UCSD-AML1 (cell line): Measurements from ENCODE around the gene TTC9B.
A peak's percentile ranks its signal among the peaks of the same experiment; 100 is the strongest.

Experiments used
- DNase-seq: peaks from one replicate; lab custom pipeline; 2025; ENCODE audit not compliant: unreplicated experiment; lab: John Stamatoyannopoulos, UW

TTC9B gene

DNA sequence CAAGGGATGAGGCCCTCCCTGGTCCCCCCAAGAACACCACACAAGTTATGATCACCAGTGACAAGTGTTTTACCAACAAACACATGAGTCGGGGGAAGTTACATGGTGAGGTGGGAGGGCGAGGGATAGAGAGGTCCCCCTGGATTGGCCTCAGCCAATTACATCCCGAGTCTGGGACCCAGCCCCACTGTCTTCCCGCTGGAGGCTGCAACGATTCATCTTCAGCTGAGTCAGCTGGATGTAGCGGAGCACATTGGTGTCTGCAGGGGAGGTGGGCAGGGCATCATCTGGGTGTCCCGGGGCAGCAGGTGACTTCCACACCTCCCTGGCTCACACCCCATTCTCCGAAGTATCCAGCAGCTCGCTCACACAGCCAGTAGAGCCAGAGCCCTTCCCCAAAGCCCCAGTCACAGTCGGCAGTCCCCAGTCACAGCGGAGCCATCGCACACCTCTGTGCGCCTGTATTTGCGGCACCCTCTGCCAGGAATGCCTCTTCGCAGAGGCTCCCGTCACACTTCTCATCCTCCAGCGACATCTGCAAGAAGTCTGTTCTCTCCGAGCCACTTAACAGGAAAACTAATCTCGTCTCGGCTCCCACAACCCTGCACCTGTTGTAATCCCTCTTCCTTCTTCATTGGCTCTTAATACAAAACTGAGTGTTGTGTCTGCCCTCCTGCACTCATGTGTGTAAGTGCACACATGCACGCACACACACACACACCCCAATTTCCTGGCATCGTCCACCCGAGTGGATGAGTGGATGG lies 2.0 kb downstream of the TTC9B start:
- DNase-seq, result no peak

DNA sequence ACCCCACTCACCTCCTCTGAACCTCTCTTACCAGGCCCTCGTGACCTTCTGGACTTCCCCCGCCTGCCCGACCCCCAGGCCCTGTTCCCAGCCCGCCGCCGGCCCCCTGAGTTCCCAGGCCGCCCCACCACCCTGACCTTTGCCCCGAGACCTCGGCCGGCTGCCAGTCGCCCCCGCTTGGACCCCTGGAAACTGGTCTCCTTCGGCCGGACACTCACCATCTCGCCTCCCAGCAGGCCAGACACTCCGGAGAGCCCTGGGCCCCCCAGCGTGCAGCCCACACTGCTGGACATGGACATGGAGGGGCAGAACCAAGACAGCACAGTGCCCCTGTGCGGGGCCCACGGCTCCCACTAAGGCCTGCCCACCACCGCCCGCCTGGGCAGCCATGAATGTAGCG lies 3.2 kb downstream of the TTC9B start:
- DNase-seq, result no peak

DNA sequence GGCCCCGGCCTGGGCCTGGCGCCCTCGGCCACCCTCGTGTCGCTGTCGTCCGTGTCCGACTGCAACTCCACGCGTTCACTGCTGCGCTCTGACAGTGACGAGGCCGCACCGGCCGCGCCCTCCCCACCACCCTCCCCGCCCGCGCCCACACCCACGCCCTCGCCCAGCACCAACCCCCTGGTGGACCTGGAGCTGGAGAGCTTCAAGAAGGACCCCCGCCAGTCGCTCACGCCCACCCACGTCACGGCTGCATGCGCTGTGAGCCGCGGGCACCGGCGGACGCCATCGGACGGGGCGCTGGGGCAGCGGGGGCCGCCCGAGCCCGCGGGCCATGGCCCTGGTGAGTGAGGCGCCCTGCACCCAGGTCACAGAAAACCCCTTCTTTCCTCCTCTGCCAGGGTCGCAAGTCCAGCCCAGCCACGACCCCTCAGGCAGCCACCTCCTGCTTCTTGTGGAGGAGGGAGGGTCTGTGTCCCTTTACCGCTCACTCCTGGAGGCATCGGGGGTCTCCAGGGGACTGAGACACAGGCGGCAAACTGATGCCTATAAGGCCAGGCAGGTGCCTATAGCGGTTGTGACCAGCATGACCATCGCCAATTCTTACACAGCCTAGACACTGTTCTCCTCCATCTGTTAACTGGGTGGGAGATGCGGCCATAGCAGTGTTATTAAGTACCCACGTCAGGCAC lies 4.2 kb downstream of the TTC9B start:
- no peak for DNase-seq

DNA sequence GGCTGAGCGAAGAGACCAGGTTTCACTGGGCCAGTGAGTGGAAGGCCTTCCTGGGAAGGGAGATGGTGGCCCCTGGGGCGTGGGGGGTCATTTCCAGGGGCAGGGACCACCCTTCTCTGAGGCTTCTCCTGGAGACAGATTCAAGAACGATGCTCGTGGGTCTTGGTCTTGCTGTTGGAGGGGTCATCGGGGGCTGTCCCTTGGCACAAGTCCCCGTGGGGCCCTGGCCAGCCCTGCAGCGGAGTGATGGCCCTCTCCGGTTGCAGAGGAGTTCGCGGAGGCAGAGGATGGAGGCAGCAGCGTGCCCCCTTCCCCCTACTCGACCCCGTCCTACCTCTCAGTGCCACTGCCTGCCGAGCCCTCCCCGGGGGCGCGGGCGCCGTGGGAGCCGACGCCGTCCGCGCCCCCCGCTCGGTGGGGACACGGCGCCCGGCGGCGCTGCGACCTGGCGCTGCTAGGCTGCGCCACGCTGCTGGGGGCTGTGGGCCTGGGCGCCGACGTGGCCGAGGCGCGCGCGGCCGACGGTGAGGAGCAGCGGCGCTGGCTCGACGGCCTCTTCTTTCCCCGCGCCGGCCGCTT lies 4.8 kb downstream of the TTC9B start:
- DNase-seq, result no peak

DNA sequence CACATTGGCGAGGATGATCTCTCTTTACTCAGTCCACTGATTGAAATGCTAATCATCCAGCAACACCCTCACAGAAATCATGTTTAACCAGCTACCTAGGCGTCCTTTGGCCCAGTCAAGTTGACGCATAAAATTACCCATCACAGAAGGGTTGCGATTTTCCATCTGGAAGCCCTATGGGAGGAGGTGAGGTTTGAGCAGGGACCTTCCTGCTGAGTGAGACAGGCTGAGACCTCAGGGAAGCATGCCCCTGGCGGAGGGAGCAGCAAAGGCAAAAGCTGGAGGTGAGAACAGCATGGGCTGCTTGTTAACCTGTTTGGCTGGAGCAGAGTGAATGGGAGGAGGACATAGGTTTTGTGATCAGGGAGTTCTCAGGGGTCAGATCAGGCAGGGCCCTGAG lies 7.3 kb downstream of the TTC9B start:
- DNase-seq, result no peak

DNA sequence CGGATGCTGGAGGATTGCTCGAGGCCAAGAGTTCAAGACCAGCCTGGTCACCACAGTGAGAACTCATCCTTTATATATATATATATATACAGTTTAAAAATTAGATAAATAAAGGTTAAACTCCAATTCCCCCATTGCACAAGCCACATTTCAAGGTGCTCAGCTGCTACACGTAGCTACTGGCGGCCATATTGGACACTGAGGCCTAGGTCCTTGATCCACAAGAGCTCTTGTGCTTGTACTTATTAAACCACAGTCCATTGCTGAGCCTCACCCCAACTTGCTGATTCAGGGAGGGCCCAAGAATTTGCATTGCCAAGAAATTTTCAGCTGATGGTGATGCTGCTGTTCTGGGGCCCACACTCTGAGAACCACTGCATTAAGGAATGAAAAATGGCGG lies 9.6 kb downstream of the TTC9B start:
- no peak for DNase-seq

DNA sequence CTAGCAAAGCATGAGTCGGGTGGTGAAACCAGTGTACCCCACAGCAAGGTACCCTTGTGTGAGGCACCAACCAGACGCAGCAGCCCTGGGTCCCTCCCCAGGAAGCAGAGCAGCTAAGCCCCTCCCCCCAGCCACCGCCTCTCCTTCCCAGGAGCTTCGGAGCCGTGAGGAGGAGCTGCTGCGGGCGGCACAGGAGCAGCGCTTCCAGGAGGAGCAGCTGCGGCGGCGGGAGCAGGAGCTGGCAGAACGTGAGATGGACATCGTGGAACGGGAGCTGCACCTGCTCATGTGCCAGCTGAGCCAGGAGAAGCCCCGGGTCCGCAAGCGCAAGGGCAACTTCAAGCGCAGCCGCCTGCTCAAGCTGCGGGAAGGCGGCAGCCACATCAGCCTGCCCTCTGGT lies 12.4 kb downstream of the TTC9B start:
- no peak for DNase-seq

DNA sequence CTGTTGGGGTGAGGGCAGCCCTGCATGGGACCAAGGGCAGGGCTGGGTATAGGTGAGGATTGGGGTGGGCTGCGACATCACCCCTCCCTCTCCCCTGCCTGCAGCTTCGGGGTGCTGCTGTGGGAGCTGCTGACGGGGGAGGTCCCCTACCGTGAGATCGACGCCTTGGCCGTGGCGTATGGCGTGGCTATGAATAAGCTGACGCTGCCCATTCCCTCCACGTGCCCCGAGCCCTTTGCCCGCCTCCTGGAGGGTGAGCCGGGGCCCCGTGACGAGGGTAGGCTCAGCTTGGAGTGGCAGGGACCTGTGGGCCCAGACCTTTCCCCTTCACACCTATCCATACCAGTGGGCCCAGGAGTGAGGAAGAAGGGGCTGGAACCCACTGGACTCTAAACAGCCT lies 13.8 kb downstream of the TTC9B start:
- no peak for DNase-seq

DNA sequence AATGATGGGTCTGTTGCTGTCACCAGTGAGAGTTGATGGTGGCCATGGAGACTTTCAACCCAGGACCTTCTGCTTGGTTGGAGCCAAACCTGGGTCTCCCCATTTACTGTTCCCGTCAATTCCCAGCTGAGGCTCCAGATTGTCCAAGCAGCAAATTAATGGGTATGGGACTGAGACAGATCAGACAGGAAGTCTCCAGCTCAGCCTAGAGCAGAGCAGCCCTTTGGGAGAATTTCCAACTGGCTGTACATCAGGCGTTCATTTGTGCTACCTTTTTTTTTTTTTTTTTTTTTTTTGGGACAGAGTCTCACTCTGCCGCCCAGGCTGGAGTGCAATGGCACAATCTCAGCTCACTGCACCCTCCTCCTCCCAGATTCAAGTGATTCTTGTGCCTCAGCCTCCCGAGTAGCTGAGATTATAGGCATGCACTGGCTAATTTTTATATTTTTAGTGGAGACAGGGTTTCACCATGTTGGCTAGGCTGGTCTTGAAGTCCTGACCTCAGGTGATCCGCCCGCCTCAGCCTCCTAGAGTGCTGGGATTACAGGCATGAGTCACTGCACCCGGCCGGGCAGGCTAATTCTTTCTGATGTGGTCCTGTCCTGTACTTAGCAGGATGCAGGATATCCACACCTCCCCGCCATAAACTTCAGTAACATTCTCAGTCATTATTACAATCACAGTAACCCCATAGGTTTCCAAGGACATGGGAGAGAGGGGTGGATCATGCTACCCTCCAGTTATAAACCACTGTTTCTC lies 17.7 kb downstream of the TTC9B start:
- DNase-seq, result no peak

DNA sequence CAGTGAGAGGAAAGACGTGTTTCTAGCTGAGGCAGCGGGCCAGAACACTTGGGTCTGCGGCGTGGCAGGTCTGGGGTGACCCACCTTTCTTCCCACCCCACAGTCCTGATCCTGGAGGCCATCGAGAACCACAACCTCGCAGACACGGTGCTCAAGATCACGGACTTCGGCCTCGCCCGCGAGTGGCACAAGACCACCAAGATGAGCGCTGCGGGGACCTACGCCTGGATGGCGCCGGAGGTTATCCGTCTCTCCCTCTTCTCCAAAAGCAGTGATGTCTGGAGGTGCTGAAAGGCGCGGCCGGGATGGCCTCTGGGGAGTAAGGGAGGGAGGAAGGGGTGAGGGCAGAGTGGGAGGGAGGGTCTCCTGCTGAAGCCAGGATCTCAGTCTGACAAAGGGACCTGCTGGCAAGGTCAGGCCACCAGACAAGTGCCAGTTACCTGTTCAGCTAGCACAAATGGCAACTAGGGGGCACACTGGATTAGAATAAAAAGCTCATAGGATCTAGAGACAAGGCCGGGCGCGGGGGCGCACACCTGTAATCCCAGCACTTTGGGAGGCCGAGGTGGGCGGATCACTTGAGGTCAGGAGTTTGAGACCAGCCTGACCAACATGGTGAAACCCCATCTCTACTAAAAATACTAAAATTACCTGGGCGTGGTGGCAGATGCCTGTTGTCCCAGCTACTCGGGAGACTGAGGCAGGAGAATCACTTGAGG lies 19.8 kb downstream of the TTC9B start:
- no peak for DNase-seq

DNA sequence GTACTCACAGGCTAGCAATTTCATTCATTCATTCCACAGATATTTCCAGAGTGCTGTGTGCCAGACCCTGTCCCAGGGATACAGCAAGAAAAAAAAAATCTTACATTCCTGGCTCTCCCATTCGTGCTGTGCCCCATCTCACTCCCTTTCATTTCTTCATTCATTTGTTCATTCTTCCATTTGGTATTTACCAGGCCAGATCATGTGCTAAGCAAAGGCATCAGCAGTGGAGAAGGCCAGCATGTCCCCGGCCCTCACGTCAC lies 24.7 kb downstream of the TTC9B start:
- no peak for DNase-seq

DNA sequence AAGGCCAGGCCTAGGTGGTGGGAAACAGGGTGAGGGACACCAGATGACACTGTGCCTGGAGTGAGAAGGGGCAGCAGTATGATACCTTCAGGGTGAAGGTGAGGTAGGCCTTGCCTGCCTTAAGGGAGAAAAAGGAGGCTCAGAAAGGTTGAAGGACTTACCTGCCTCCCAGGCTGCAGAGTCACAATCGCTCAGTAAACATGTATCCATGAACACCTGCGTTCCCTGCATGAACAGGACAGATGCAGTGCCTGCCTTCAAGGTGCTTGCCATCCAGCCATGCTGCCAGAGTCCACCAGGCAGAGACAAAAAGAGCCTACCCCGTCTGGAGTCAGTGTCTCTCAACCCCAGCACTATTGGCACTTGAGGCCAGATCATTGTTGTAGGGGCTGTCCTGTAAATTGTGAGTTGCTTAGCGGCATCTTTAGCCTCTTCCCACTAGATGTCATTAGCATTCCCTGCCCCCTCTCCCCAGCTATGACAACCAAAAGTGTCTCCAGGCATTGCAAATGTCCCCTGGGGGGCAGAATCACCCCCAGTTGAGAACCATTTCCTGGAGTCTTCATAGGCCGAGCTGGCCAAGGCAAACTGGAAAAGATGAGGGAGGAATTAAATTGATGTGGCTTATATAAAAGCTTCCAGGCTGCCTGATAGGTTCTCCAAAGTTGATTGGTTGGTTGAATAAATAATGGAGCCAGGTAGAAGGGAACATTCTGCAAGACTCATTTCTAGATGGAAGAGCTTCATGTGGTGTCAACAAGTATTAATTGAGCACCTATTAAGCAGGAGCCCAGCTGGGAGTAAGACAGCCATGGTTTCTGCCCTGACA lies 25.2 kb downstream of the TTC9B start:
- DNase-seq, result no peak

DNA sequence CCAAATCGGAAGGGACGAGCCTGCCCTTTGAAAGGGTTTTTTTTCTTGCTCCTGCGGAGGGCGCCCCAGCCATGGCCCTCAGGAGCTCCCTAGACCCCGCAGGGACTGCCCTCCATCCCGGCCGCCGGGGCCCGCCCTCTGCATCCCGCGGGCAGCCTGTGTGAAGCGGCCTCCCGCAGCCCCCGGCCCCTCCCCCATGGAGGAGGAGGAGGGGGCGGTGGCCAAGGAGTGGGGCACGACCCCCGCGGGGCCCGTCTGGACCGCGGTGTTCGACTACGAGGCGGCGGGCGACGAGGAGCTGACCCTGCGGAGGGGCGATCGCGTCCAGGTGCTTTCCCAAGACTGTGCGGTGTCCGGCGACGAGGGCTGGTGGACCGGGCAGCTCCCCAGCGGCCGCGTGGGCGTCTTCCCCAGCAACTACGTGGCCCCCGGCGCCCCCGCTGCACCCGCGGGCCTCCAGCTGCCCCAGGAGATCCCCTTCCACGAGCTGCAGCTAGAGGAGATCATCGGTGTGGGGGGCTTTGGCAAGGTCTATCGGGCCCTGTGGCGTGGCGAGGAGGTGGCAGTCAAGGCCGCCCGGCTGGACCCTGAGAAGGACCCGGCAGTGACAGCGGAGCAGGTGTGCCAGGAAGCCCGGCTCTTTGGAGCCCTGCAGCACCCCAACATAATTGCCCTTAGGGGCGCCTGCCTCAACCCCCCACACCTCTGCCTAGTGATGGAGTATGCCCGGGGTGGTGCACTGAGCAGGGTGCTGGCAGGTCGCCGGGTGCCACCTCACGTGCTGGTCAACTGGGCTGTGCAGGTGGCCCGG lies 26.1 kb downstream of the TTC9B start:
- peak; percentile 25 for DNase-seq

DNA sequence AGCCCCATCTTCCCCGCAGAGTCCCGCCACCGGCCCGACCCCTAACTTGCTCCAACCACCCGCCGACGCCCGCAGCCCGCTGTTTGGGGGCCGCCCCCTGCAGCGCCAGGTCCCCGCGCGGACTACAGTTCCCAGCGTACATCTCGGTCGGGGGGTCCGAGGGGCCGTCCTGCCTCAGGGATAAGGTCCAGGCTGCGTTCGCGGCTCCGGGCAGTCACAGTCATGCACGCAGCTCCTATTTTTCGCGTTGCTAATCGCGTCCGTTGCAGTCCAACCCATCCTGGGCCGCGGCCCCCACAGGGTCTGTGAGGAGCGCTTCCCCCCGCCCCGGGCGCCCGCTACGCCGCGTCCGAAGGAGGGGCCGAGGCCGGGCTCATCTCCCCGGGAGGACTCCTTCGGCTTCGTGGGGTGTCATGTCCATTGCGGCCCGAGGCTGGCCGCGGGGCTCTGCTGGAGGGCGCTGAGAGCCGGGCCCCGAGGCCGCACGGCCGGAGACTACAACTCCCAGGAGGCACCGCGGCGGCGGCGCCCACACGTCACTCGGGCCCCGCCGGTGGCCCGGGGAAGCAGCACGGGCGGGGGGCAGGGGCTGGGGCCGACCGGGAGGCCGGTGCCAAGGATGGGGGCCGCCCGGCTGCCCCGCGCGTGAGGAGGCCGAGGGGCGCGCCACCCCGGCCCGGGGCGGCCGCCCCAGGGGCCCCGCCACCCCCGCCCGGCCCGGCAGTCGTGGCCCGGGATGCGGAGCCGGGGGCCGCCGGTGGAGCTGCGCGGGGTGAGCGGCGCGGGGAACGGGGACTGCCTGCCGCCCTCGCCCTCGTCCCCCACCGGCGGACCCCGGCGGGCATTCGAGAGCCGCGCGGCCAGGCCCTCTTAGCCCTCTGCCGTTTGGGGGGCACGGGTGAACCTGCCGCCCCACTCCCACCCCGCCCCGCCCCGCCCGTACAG lies 27.0 kb downstream of the TTC9B start, which contains the start of gene MAP3K10:
MAP3K10 (plus strand) TSS at position 536 of the 945 bp plus-strand sequence. CDS start 606 bp downstream, outside the sequence.
- peak; percentile 71 for DNase-seq

DNA sequence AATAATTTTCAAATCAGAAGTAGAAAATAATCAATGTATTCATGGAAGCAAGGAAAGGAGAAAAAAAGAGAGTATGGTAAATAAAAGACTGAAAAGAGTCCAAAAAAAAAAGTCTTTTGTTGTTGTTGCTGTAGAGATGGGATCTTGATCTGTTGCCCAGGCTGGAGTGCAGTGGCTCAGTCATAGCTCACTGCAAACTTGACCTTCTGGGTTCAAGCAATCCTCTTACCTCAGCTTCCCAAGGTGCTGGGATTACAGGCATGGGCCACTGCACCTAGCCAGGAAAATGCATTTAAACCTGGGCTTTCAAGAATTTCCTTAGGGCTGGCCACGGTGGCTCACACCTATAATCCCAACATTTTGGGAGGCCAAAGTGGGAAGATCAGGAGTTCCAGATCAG lies 33.9 kb downstream of the TTC9B start:
- DNase-seq, result no peak

DNA sequence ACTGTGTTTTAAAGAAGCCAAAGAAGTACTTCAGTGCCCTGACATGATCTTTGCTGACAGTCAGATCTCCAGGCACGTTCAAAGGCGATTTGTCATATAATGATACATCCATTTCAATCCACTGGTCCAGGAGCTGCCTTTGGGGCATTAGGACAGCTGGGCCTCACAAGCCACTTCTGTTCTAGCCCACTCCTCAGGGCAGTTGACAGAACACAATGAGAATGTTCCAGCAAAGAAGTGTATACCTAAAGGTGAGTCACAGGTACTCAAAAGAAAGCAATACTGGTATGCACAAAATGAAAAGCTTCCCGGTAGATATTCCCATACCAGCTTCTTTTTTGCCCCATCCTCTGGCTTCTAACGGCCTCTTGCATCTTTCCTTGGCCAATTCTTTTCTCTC lies 39.4 kb downstream of the TTC9B start:
- no peak for DNase-seq

DNA sequence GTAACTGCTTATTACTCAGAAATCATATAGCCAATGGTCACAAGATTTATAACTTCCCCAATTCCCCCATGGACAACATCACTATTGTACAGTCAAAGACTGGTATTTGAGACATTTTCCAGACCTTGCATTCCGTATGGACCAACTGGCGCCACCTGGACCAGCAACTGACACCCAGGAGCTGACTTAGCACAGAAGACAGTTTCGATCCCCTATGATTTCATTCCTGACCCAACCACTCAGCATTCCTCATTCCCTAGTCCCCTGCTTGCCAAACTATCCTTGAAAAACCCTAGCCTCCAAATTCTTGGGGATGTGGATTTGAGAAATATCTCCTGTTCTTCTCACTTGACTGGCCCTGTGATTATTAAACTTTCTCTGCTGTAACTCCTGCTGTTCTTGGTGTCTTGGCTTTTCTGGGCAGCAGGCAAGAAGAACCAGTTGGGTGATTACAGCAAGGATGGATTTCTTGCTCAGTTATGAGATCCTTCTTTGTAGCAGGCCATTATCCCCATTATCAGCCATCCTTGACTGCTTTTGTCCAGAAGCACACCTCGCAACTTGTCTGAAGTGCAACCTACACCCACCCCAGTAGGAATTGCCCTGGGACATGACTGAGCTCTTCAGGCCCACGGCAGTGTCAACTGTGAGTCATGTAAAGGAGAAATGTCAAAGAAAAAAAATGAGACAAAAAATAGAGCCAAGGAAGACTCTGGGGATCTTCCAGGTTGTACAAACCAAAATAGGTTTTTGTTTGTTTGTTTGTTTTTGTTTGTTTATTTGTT lies 40.7 kb downstream of the TTC9B start:
- no peak for DNase-seq

DNA sequence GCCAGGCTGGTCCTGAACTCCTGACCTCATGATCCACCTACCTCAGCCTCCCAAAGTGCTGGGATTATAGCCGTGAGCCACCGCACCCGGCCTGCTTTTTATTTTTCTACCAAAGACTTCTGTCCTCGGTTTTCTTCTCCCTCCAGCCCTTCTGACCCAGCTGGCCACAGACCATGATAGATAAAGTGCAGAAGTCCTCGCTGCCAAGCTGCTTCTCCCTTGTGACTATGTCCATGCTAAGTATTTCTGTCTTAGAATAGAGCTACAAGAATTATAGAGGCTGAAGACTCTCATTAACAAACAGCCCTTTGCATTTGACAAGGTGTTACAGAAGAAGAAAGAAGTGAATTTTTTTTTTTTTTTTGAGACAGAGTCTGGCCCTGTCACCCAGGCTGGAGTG lies 42.4 kb downstream of the TTC9B start:
- DNase-seq, result no peak
